Mesenchymal stem cell (in vitro differentiated cells and primary cell): ENCODE measurements around the gene MXD4.

Source experiments
- DNase-seq: peaks from one replicate; pipeline ENCODE4 v3.0.0-alpha.2; 2013
- H2AFZ ChIP-seq: one replicate; pipeline ENCODE4 v1.6.1; 2013; ENCODE audit warnings: low read depth, mild to moderate bottlenecking, control low read depth, inconsistent platforms, low read length, moderate library complexity
- H2AK5ac ChIP-seq: 2 replicates; pipeline ENCODE4 v1.6.1; 2013; ENCODE audit warnings: low read length, moderate library complexity, mild to moderate bottlenecking, inconsistent platforms; ENCODE audit not compliant: severe bottlenecking
- H2BK120ac ChIP-seq: one replicate; pipeline ENCODE4 v1.6.1; 2013; ENCODE audit warnings: low read depth, mild to moderate bottlenecking, inconsistent platforms, low read length, moderate library complexity
- H2BK12ac ChIP-seq, 2 experiments: one replicate each; pipeline ENCODE4 v1.6.1; 2013; ENCODE audit warnings: inconsistent platforms in 2 of 2, low read length in 2 of 2, mild to moderate bottlenecking in 2 of 2, moderate library complexity in 2 of 2, control low read depth in 1 of 2
- H2BK15ac ChIP-seq: one replicate; pipeline ENCODE4 v1.6.1; 2013; ENCODE audit warnings: mild to moderate bottlenecking, low read depth, inconsistent platforms; ENCODE audit not compliant: poor library complexity, severe bottlenecking
- H2BK5ac ChIP-seq: 2 replicates; pipeline ENCODE4 v1.6.1; 2013; ENCODE audit warnings: low read depth, mild to moderate bottlenecking, low read length, control low read depth, inconsistent platforms; ENCODE audit not compliant: poor library complexity, severe bottlenecking
- H3K14ac ChIP-seq, 2 experiments: one replicate each; pipeline ENCODE4 v1.6.1; 2013; ENCODE audit warnings: inconsistent platforms in 2 of 2, low read length in 2 of 2, control low read depth in 1 of 2, mild to moderate bottlenecking in 1 of 2, moderate library complexity in 1 of 2
- H3K18ac ChIP-seq, 2 experiments: one replicate each; pipeline ENCODE4 v1.6.1; 2013; ENCODE audit warnings: inconsistent platforms in 2 of 2, low read length in 2 of 2, control low read depth in 1 of 2, low read depth in 1 of 2, mild to moderate bottlenecking in 1 of 2
- H3K23ac ChIP-seq, 2 experiments: one replicate each; pipeline ENCODE4 v1.6.1; 2013; ENCODE audit warnings: inconsistent platforms in 2 of 2, low read length in 2 of 2, mild to moderate bottlenecking in 2 of 2, moderate library complexity in 2 of 2, control low read depth in 1 of 2
- H3K27ac ChIP-seq: 2 replicates; pipeline ENCODE4 v1.5.1; 2013; ENCODE audit warnings: mild to moderate bottlenecking, moderate library complexity, low read length, control low read depth, inconsistent platforms; ENCODE audit not compliant: poor library complexity, severe bottlenecking
- H3K27me3 ChIP-seq, 2 experiments: 2 replicates each; pipeline versions ENCODE4 v1.6.1 to v1.7.0; 2013; ENCODE audit warnings: low read length in 2 of 2, mild to moderate bottlenecking in 2 of 2, moderate library complexity in 2 of 2, control low read depth in 1 of 2, inconsistent platforms in 1 of 2; ENCODE audit not compliant: control insufficient read depth in 1 of 2, insufficient read depth in 1 of 2
- H3K36me3 ChIP-seq, 2 experiments: 2 replicates each; pipeline versions ENCODE4 v1.6.1 to v1.7.0; 2013; ENCODE audit warnings: low read length in 2 of 2, control low read depth in 1 of 2, inconsistent platforms in 1 of 2, low read depth in 1 of 2, mild to moderate bottlenecking in 1 of 2; ENCODE audit not compliant: insufficient read depth in 2 of 2, control insufficient read depth in 1 of 2
- H3K4ac ChIP-seq, 2 experiments: one replicate each; pipeline ENCODE4 v1.6.1; 2013; ENCODE audit warnings: inconsistent platforms in 2 of 2, low read length in 2 of 2, mild to moderate bottlenecking in 2 of 2, moderate library complexity in 2 of 2, control low read depth in 1 of 2, low read depth in 1 of 2
- H3K4me1 ChIP-seq: 2 replicates; pipeline ENCODE4 v1.6.1; 2013; ENCODE audit warnings: low read depth, low read length, control low read depth; ENCODE audit not compliant: control insufficient read depth, insufficient read depth
- H3K4me2 ChIP-seq: 2 replicates; pipeline ENCODE4 v1.6.1; 2013; ENCODE audit warnings: low read length, mild to moderate bottlenecking, inconsistent platforms; ENCODE audit not compliant: poor library complexity, severe bottlenecking
- H3K4me3 ChIP-seq, 2 experiments: 2 replicates each; pipeline versions ENCODE4 v1.5.1 to v1.7.0; 2013; ENCODE audit warnings: low read length in 2 of 2, mild to moderate bottlenecking in 2 of 2, control low read depth in 1 of 2, low read depth in 1 of 2; ENCODE audit not compliant: insufficient read depth in 1 of 2
- H3K79me1 ChIP-seq: replicated peaks from 2 replicates; pipeline ENCODE4 v1.6.1; 2013; ENCODE audit warnings: mild to moderate bottlenecking, control low read depth, low read length, inconsistent platforms; ENCODE audit not compliant: poor library complexity, severe bottlenecking
- H3K9ac ChIP-seq: 2 replicates; pipeline ENCODE4 v1.7.0; 2013; ENCODE audit warnings: mild to moderate bottlenecking, low read length, moderate library complexity
- H3K9me3 ChIP-seq: 2 replicates; pipeline ENCODE4 v1.7.0; 2013; ENCODE audit warnings: mild to moderate bottlenecking, low read length; ENCODE audit not compliant: control insufficient read depth
- H4K8ac ChIP-seq: one replicate; pipeline ENCODE4 v1.6.1; 2013; ENCODE audit warnings: inconsistent platforms, mild to moderate bottlenecking, low read length, moderate library complexity
- H4K91ac ChIP-seq: one replicate; pipeline ENCODE4 v1.6.1; 2013; ENCODE audit warnings: mild to moderate bottlenecking, low read length, inconsistent platforms
- WGBS: methylation state at CpG from one replicate; pipeline ENCODE4 v1.1.7; 2013; ENCODE audit warnings: mixed read lengths; 5-methylcytosine and 5-hydroxymethylcytosine counted together

The MXD4 gene

GRCh38 chr4:2273221-2273620, 11.3 kb upstream of the MXD4 start:
- Histone ChIP-seq H2BK5ac (no peak overlapping the region), H2BK15ac (no peak overlapping the region), H3K18ac (no peak overlapping the region), H3K4me1 (peaks cover 8% of the 10 kb centered on the region), H4K91ac (no peak overlapping the region), H3K9me3 (no peaks in the 10 kb centered on the region), H4K8ac (no peak overlapping the region), H3K27me3 (no peaks in the 10 kb centered on the region), H2AFZ (no peak overlapping the region), H3K4me3 (no peak overlapping the region), H2AK5ac (no peak overlapping the region), H3K27ac (no peak overlapping the region), H3K23ac (no peak overlapping the region), H3K9ac (no peak overlapping the region), H3K4me2 (no peak overlapping the region), H3K36me3 (peaks cover 0 to 66% of the 10 kb centered on the region in 2 experiments), H3K4ac (no peak overlapping the region), H2BK12ac (no peak overlapping the region), H3K14ac (no peak overlapping the region), H2BK120ac (no peak overlapping the region), H3K79me1 (peaks cover 10% of the 10 kb centered on the region)
- 85% methylated on average over 15 of the region's 15 CpGs for WGBS
- DNase-seq = no peak

- Histone ChIP-seq H3K14ac (no peak overlapping the region), H4K8ac (no peak overlapping the region), H3K4me3 (no peak overlapping the region), H2AK5ac (no peak overlapping the region), H3K36me3 (peaks cover 0 to 70% of the 10 kb centered on the region in 2 experiments), H3K9me3 (no peaks in the 10 kb centered on the region), H2BK120ac (no peak overlapping the region), H2BK12ac (no peak overlapping the region), H3K79me1 (peaks cover 10% of the 10 kb centered on the region), H2AFZ (no peak overlapping the region), H2BK15ac (no peak overlapping the region), H3K9ac (no peak overlapping the region), H3K18ac (no peak overlapping the region), H3K23ac (no peak overlapping the region), H3K4me2 (no peak overlapping the region), H3K4ac (no peak overlapping the region), H2BK5ac (no peak overlapping the region), H4K91ac (no peak overlapping the region), H3K27ac (no peak overlapping the region), H3K27me3 (no peaks in the 10 kb centered on the region), H3K4me1 (peaks cover 8% of the 10 kb centered on the region)
- no peak for DNase-seq
- WGBS = 96% methylated on average over 6 of the region's 6 CpGs
Measured at GRCh38 chr4:2272828-2273120, 10.9 kb upstream of the MXD4 start.

GRCh38 chr4:2272026-2272827, 10.3 kb upstream of the MXD4 start:
- no peak overlapping the region for H3K18ac ChIP-seq
- H2BK15ac ChIP-seq = no peak overlapping the region
- peak overlapping the region in 1 of 2 experiments; percentile 53 for H3K14ac ChIP-seq
- no peak overlapping the region for H3K23ac ChIP-seq
- H3K79me1 ChIP-seq = peaks cover 10% of the 10 kb centered on the region
- H3K9me3 ChIP-seq = no peaks in the 10 kb centered on the region
- H3K27ac ChIP-seq = no peak overlapping the region
- no peak overlapping the region for H4K91ac ChIP-seq
- H2BK5ac ChIP-seq = no peak overlapping the region
- DNase-seq = no peak
- H3K9ac ChIP-seq = no peak overlapping the region
- H3K27me3 ChIP-seq = no peaks in the 10 kb centered on the region
- no peak overlapping the region for H3K4me2 ChIP-seq
- no peak overlapping the region for H2BK120ac ChIP-seq
- peaks cover 8% of the 10 kb centered on the region for H3K4me1 ChIP-seq
- no peak overlapping the region for H4K8ac ChIP-seq
- no peak overlapping the region for H2AFZ ChIP-seq
- no peak overlapping the region for H3K4me3 ChIP-seq
- H2BK12ac ChIP-seq = no peak overlapping the region
- no peak overlapping the region for H3K4ac ChIP-seq
- H3K36me3 ChIP-seq = peaks cover 0 to 74% of the 10 kb centered on the region in 2 experiments
- no peak overlapping the region for H2AK5ac ChIP-seq
- WGBS = 86% methylated on average over 25 of the region's 25 CpGs

GRCh38 chr4:2271279-2272025, 9.5 kb upstream of the MXD4 start:
- H3K79me1 ChIP-seq = peaks cover 7% of the 10 kb centered on the region
- no peak overlapping the region for H3K18ac ChIP-seq
- no peak overlapping the region for H4K8ac ChIP-seq
- H3K27me3 ChIP-seq = no peaks in the 10 kb centered on the region
- WGBS = 86% methylated on average over 27 of the region's 27 CpGs
- H4K91ac ChIP-seq = no peak overlapping the region
- H3K4me2 ChIP-seq = no peak overlapping the region
- no peak overlapping the region for H3K9ac ChIP-seq
- H2AK5ac ChIP-seq = no peak overlapping the region
- no peak overlapping the region for H2BK15ac ChIP-seq
- H3K27ac ChIP-seq = no peak overlapping the region
- peaks cover 0 to 77% of the 10 kb centered on the region in 2 experiments for H3K36me3 ChIP-seq
- DNase-seq = no peak
- no peak overlapping the region for H2BK12ac ChIP-seq
- no peak overlapping the region for H2AFZ ChIP-seq
- H2BK5ac ChIP-seq = no peak overlapping the region
- H3K4ac ChIP-seq = no peak overlapping the region
- no peak overlapping the region for H3K4me3 ChIP-seq
- no peaks in the 10 kb centered on the region for H3K9me3 ChIP-seq
- H2BK120ac ChIP-seq = no peak overlapping the region
- no peak overlapping the region for H3K14ac ChIP-seq
- no peak overlapping the region for H3K23ac ChIP-seq
- H3K4me1 ChIP-seq = peaks cover 13% of the 10 kb centered on the region
